GM18507 (cell line): ENCODE measurements around the gene CNTN6.

Experiments
- DNase-seq: peaks from one replicate; pipeline ENCODE4 v3.0.0; 2011; ENCODE audit warnings: low read depth; ENCODE audit not compliant: insufficient read length; ENCODE audit errors: extremely low spot score
- FAIRE-seq: peaks from 2 replicates; lab custom pipeline; 2011; peaks lifted over from hg19 to GRCh38; lab: Jason Lieb, UNC

The CNTN6 gene

DNA sequence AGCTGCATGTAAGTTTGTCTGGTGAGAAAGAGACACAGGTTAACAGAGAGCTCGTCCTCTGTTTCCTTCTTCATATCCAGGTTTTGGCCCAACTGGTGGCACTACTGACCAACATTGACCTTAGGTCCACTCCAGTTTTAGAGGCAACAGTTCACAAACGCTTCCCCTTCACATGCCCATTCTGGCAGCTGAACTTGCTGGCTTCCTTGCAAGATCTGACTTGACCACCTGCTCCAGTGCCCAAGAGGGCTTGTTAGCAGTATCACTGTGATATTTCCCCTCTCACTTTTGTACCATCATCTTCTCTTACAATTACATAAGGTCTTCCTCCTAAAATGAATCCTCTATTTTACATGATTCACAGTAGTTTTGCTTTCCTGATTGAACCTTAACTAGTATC is 71.3 kb downstream of the CNTN6 start:
- DNase-seq, result no peak
- no peak for FAIRE-seq

DNA sequence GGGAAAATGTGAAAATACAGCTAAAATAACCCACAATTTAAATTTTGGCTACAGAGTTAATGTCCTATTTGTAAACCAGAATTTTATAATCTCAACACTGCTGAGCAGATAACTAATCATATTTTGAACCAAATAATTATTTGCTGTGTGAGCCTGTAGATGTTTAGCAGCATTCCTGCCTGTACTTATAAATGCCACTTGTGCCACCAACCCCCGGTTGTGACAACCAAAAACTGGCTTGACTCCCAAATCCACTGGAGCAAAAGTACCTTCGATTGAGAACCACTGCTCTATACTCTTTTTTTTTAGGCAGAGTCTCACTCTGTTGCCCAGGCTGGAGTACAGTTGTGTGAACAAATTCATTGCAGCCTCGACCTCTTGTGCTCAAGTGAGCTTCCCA is 78.5 kb downstream of the CNTN6 start:
- FAIRE-seq, result no peak
- no peak for DNase-seq

DNA sequence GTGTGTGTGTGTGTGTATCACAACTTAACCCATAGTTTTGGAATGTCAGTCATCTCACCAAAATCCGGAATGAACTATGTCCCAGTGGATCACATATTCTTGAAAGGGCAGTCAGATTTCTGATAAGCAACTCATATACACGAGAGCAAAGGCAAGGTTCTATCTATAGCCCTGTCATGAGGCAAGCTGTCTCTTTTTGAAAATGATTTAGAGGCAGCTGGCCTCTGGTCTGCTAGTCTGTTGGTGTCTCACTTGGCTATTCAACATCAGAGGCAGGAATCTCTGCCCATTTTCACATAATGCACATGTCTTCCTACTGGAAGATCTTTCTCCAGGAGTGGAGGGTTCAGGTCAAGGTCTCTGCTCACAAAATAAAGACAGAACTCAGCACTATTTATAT is 79.8 kb downstream of the CNTN6 start:
- FAIRE-seq, result no peak

DNA sequence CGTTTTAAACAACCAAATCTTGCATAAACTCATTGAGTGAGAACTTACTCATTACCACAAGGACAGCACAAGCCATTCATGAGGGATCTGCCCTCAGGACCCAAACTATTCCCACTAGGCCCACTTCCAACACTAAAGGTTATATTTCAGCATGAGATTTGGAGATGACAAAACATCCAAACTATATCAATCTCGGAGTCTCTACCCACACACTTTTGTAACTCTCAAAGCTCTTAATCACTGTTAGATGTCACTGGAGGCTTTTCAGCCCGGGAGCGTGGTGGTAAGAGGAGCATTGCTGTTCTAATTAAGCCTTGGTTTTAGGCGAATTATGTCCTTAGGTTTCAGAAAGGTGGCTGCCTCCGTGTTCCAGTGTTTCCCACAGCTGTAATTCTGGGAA is 86.3 kb downstream of the CNTN6 start:
- no peak for DNase-seq
- no peak for FAIRE-seq

More for the DNA sequence above, 79.8 kb downstream of the CNTN6 start:
- no peak for DNase-seq

DNA sequence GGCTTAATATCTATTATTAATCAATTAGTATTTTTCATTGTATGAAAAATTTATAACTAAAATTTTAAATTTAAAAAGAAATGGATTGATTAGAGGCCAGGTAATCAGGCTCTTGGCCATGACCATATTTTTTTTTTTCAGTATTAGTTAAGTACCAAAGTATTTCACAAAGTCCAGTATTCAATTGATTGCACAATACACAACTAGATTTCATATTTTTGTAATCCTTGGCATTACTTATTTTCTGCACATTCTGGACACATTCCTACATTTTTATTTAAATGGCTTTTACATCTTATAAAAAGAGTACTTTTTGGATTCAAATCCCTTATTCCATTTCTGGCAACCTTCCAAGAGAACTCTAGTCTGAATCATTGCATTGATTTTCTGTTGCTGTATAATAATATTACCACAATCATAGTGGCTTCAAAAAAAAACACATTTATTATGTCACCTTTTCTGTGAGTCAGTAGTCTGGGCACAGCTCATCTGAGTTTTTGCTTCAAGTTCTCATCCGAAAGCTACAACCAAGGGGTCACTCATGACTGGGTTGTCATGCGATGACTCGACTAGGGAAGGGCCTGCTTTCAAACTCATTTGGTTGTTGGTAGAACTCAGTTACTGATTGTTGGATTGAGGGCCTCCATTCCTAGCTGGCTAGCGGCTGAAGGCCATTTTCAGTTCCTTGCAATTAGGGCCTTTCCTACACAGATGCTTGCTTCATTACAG is 90.7 kb downstream of the CNTN6 start:
- FAIRE-seq (no peak), DNase-seq (no peak)

DNA sequence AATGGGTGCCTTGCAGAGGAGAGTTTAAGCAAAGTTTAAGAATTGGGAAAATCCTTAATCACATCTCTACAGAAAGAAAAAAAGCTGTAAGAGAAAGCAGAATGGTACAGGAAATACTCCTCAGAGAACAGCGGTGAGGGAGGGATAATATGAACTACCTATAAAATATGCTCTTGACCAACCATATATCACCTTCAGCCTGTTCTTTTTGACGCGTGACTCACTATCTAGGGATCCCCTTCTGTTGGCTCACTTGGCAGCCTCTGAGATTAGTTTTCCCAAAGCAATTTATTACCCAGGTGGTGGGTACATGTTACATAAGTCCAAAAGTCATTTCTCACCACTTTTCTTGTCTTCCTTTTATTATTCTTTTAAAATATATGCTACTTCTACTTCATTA is 97.7 kb downstream of the CNTN6 start:
- FAIRE-seq (no peak), DNase-seq (no peak)

DNA sequence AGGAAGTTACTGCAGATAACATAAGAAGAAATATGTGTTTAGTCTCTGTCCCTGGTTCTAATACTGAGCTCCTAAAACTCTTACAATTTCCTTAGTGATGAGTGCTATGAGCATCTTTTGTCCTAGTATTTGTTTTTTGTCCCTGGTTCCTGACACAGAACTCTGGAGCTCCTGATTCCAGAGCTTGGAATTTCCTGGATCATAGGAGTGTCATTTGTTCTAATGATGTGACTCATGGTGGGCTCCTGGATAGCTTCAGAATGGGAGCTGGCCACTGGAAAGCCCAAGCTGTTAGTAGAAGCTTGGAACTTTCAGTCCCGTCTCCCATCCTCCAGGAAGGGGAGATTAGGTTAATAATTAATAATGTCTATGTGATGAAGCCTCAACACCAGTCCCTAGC is 98.2 kb downstream of the CNTN6 start:
- FAIRE-seq (no peak), DNase-seq (no peak)

DNA sequence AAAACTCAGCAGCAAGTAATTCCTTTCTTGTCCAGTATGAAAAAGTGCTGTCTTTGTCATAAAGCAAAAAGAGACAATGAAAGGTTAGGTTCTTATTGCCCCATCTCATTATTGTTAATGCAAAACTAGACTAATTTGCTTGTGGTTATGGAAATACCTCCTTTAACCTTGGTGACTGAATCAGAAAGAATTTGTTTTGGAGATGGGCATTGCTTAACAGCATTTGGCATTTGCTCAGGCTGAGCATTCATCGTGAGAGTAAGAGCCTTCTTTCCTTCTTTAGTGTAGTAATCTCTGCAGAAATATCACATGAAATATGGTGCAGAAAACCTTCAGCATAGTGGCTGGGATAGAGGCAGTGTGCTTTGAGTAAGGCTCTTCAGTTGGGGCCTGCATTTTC is 103.1 kb downstream of the CNTN6 start:
- no peak for DNase-seq
- no peak for FAIRE-seq

DNA sequence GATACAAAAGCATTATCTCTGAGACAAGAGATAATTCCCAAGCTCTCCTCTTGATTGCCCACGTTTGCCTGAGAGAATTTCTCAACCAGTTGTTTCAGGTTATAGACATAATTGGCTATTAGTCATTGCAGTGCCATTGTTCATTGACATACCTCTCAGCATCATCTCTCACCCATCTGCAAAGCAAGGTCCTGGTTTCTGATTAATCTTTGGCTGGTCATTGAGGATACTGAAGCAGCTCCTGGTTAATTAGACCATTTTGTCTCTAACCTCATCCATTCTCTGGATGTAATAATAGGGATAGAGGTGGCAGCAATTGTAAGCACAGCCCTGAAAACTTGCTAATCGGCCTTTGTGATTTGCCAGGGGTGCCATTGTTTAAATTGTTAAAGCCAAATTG is 104.2 kb downstream of the CNTN6 start:
- FAIRE-seq (no peak), DNase-seq (no peak)

DNA sequence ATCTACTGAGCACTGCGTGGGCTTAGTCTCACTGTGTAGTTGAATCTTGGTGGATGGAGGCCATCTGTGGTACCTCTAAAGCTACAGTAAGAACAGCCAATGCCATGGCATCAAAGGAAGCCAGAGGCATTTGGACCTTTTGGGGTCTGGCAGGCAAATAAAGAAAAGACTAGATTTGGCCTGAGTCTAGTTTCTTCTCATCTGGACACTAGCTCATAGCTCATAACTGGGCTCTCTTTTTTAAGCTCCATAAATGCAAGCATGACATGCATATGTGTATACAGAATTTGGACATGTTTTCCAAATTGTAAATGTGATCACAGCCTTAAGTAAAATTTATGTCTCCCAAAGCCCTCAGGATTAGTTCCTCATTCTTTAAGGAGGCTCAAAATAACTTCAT is 107.5 kb downstream of the CNTN6 start:
- no peak for FAIRE-seq

DNA sequence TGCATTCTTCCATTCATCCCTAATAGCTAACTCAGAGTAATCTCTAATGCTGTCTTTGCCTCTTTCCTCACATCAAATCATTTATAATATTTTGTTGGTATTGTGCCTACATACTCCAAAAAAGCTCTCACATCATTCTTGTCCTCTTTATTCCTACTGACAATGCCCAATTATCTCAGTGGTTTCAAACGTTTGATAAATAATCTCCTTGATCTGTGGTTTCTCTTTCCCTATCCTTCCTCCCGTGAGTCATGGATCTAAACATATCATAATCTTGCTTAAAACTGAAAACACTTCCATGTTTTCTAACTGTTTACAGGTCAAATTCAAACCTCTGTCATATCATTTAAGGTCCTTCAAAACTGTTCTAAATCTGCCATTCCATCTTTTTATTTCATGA is 115.1 kb downstream of the CNTN6 start:
- FAIRE-seq, result no peak
- DNase-seq, result no peak

More for the DNA sequence above, 107.5 kb downstream of the CNTN6 start:
- DNase-seq, result no peak

DNA sequence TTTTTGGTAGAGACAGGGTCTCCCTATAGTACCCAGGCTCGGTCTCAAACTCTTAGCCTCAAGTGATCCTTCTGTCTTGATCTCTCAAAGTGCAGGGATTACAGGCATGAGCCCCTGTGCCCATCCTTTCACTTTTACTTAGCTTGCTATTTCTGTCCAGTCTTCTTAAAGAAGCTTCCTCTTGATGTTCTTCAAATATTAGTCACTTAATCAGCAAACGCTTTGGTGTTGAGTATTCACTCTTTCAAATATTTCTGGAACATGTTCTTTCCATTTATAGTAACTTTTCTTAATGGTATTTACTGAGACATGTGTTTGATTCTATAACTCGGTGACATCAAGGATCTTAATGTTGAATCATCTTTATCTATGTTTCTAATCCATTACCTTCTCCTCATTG is 122.1 kb downstream of the CNTN6 start:
- FAIRE-seq (no peak), DNase-seq (no peak)

DNA sequence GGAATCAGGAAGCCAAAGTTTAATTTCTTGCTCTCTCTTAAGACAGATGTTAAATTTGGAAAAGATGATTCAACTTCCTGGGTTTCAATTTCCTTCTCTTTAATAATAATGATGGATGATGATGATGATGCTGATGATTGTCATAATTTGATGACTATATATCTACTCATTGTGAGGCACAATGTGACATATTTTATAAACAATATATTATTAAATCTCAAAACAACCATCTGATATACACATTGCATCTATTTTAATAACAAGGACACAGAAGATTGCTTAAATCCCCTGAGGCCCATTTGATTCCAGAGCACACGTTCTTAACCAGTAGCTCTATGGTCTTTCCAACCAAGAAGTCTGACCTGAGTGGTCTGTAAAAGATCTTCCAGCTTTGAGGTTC is 124.0 kb downstream of the CNTN6 start:
- FAIRE-seq (no peak), DNase-seq (no peak)

DNA sequence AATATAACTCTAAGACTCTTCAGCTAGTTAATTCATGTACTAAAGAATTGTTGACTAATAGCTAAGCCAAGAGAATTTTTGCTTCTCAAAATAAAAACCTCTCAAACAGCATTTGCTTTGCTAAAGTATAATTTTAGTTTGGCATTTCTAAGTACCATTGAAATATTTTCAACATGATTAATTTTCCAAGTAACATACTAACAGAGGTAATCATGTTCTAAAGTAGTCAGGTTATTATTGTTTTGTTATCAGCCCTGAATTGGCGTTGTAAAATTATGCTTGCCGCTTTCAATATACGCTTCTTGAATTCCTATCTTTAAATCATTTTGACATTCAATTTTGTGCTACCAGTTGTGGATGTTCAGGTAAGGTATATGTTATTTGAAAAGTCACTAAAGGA is 134.3 kb downstream of the CNTN6 start:
- no peak for DNase-seq
- no peak for FAIRE-seq

DNA sequence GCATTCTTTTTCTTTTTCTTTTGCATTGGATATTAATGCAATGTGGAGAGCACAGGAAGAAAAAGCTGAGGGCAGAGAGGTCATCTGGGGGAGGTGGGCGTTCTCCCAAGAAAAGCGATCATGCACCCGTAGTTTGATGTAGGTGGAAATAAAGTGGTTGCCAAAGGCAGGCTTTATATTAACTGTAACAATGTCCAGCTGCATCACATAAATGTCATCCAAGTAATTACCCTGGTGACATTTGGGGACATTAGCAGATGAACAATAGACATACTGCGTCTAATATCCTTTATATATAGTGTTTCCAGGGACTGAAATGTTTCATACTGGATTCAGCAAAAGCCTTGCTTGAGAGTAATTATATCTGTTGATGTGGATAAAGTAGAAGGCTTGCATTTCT is 135.5 kb downstream of the CNTN6 start:
- DNase-seq (no peak), FAIRE-seq (no peak)

DNA sequence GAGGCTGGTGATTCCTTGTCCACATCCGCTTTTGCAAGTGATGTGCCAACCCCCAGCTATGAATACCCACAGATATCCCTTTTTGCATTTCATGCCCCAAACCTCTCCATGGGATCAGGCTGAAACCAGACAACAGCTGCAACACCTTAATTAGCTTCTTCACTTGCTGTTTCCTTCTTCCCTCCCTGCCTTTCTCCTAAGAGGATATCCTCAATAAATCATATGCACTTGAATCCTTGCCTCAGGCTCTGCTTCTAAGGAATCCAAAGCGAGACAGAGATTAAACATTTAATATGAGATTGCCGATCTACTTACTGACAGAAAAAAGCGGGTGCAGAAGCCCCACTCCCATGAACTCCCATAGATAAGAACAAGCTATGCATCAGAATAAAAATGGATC is 138.1 kb downstream of the CNTN6 start:
- no peak for FAIRE-seq
- no peak for DNase-seq

DNA sequence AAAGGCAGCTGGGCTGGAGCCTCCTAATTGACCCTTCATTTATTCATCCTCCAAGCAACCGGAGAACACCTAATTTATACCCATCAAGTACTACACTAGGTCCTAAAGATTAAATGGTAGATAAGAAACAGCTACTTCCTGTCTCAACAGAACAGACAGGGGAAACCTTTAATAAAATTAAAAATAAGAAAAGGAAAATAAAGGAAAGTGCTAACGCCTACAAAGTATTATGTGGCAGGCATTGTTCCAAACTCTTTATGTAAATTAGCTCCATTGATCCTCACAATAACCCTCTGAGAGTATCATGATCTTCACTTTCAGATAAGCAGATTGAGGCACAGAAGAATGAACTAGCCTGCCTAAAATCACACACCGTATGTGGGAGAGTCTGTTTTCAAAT is 139.5 kb downstream of the CNTN6 start:
- FAIRE-seq, result no peak

DNA sequence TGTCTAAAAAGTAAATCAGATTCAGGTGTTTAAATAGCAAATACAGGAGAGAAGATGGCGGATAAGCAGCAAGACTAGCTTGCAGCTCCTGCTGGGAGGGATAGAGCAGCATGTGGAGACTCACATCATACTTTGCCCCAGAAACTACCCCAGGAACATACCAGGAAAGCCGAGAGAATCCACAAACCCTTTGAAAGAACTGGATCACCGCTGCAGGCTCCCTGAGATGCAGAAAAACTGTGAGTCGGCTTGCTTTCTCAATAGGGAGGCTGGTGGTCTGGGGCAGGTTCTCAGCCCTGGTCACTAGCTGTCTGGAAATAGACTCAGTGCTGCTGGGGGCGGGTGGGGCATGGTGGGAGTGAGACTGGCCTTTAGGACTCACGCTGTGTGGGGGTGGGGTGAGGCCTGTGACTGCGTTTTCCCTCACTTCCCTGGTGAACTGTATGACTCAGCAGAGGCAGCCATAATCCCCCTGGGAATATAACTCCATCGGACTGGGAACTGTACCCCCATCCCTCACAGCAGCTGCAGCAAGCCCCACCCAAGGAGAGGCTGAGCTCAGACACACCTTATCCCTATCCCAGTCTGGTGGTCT is 142.8 kb downstream of the CNTN6 start:
- FAIRE-seq (no peak), DNase-seq (no peak)

More for the DNA sequence above, 139.5 kb downstream of the CNTN6 start:
- no peak for DNase-seq

DNA sequence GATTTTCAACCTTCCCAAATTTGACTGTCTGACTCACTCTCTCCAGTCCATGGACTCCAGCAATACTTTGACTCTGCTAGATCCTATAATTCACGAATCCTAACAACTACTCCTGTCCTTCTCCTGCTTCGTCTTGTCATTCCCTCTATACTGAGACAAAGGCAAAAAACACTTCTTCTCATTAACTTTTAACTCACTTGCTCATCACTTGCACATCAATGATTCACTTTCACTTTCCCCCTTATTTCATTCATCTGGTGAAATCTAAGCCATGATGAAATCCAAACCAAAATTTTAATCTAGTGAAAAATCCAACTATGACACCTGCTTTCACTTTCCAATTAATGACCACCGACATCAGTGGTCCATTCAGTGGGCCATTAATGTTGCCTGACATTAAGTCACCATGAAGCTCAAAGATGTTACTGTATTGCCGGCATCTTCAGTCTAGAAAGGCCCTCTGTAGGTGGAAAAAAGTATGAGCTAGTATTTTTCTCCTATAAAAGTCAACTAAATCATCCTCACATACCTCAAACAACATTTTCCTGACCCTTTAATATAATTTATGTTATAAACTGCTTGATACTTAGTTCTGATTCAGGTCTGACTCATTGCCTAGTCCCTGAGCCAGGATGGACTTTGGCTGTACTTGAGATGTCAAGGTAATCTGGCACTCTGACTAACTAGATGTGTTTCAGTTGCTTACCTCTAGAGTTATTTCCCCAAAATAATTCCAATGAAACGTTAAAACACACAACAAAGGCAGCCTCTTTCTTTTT is 158.6 kb downstream of the CNTN6 start:
- no peak for DNase-seq
- no peak for FAIRE-seq

DNA sequence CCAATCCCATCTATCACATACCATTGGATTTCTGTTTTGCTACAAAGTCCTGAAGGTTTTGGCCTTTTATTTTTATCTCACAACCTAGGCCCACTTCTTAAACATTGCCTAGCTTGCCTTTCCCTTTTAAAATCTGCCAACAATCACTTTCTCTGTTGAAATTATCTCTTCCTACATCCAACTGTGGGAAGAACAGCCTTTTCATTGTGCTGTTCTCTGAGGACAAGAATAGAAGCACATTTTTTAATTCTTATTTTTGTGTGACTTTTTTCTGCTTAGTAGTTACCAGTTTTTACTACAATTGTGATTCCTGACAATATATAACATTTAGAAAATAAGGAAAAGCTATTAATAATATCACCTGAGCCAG is 159.2 kb downstream of the CNTN6 start:
- DNase-seq, result no peak
- no peak for FAIRE-seq

DNA sequence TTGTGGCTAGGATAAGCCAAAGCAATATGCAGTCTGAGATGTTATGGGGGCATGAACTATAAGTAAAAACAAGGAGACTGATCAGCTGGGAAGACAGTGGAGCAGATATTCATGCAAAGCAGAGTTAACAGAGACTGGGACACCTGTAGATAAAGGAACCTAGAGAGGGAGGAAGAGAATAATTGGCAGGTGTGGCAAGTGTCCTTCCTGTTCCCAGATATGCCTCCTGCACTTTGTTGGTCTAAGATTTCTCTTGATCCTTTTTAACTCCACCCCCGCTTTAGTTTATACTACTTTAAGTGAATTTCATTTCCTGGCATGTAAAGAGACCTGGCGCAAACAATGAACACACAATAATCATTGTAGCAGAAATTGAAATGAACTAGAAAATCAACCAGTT is 169.4 kb downstream of the CNTN6 start:
- FAIRE-seq, result no peak
- no peak for DNase-seq
